ENCODE results near the gene MEIS1.

Gene MEIS1

GRCh38 chr2:66431846-66432587 is 2.9 kb upstream of the MEIS1 start:
- DNase-seq = no peak

GRCh38 chr2:66432801-66433694 is 1.9 kb upstream of the MEIS1 start:
- peak; percentile 93 for DNase-seq

- DNase-seq = no peak
Measured at GRCh38 chr2:66433695-66433944, 1.3 kb upstream of the MEIS1 start.

GRCh38 chr2:66433945-66434678 is 813 bp upstream of the MEIS1 start:
- peak; percentile 78 for DNase-seq

- no peak for DNase-seq
Measured at GRCh38 chr2:66435549-66435875, 587 bp downstream of the MEIS1 start.

- DNase-seq = no peak
Measured at GRCh38 chr2:66435963-66436362, 1.0 kb downstream of the MEIS1 start.

- DNase-seq = no peak
Measured at GRCh38 chr2:66436581-66437001, 1.7 kb downstream of the MEIS1 start.

GRCh38 chr2:66437109-66437690 is 2.3 kb downstream of the MEIS1 start:
- no peak for DNase-seq

- DNase-seq = no peak
Measured at GRCh38 chr2:66437691-66438497, 3.0 kb downstream of the MEIS1 start.

GRCh38 chr2:66438498-66438833 is 3.5 kb downstream of the MEIS1 start:
- DNase-seq = no peak

GRCh38 chr2:66438891-66439811 is 4.2 kb downstream of the MEIS1 start:
- no peak for DNase-seq

- DNase-seq = no peak
Measured at GRCh38 chr2:66439812-66440542, 5.1 kb downstream of the MEIS1 start.

GRCh38 chr2:66440708-66441497 is 6.0 kb downstream of the MEIS1 start:
- DNase-seq = no peak

- no peak for DNase-seq
Measured at GRCh38 chr2:66441581-66442320, 6.8 kb downstream of the MEIS1 start.

- no peak for DNase-seq
Measured at GRCh38 chr2:66442516-66443185, 7.7 kb downstream of the MEIS1 start.

GRCh38 chr2:66443186-66443978 is 8.5 kb downstream of the MEIS1 start:
- DNase-seq = no peak

- no peak for DNase-seq
Measured at GRCh38 chr2:66443979-66444861, 9.3 kb downstream of the MEIS1 start.
